Fibroblast of lung (primary cell): Measurements from ENCODE around the gene KATNA1.

ENCODE experiments used
- CTCF ChIP-seq, 2 donors: IDR thresholded peaks in 1 of 2; conservative IDR thresholded peaks in 1 of 2; 1 replicate in 1 of 2; 2 replicates in 1 of 2; pipeline ENCODE4 v1.5.1; 2011 to 2012; ENCODE audit warnings: low read length in 2 of 2, control low read depth in 1 of 2, inconsistent platforms in 1 of 2, low read depth in 1 of 2, mild to moderate bottlenecking in 1 of 2
- EZH2 ChIP-seq: IDR thresholded peaks from 2 replicates; pipeline ENCODE4 v1.5.1; 2012; ENCODE audit warnings: low read length, control low read depth, mild to moderate bottlenecking; ENCODE audit errors: missing control alignments

DNA sequence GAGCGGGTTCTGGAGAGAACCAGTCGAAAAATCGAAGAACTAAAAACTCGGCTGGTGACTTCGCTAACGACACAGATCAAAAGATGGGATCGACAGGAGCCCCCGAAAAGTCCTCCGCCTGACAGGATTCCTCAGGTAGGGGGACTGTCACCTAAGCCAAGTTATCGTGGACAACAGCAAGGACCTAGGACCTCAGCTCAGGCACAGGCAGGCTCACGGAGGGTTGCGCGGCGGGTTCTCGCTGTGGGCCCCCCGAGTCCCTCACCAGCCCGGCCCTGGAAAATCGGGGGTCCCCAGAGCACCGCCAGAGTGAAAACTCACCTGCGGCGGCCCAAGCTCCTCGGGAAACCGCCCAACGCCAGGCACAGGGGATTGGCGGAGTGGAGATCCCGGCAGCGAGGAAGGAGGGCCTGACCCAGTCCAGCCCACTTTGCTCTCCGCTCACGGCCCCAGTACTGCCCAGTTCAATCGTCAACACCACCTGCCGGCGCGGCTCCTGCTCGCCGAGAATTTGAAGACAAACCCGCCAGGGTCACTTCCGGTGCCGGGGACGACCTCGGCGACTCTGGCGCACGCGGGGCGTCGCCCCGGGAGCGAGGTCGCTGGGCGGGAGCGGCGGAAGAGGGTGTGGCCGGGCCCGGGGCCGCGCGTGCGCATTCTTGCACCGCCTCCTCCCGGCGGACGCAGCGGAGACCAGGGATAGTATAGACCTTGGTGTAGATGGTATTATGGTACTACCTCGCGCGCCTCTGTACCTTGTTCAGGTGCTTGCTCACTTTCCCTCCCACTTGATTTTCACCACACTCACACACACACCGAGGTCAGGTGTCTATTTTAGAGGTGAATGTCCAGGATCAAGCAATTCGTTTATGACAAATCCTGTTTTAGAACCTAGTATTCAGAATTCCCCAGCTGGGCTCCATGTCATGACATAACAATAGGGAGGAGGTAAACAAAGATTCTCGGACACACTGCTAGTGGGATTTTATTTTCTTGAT is at the start of gene KATNA1:
- TF ChIP-seq CTCF (conservative IDR thresholded peaks at IDR 0.05 in 1 of 2, IDR thresholded peaks at IDR 0.05 in 1 of 2; ENCODE audit: low read depth in 1 of 2, low read length in 2 of 2) (no peak), EZH2 (no peak)
